ENCODE measurements around the gene SYT17.

SYT17 gene

GRCh38 chr16:19294156-19294649, 126.2 kb downstream of the SYT17 start:
- 0 out of 2 replicates have a peak, but pooled peaks have one; percentile 18 for TF ChIP-seq SIN3A (IDR thresholded peaks at IDR 0.05; ENCODE audit: borderline replicate concordance, insufficient read depth, low read length)
- no peak for TF ChIP-seq FOXP2 (optimal IDR thresholded peaks at IDR 0.05; ENCODE audit: borderline replicate concordance, extremely low read depth, extremely low read length, insufficient read depth)
- TF ChIP-seq POLR2AphosphoS5 (IDR thresholded peaks at IDR 0.05; ENCODE audit: low read depth, low read length) = no peak
- TF ChIP-seq TAF1 (IDR thresholded peaks at IDR 0.05; ENCODE audit: borderline replicate concordance, insufficient read depth, low read length) = no peak
- TF ChIP-seq REST (IDR thresholded peaks at IDR 0.05; ENCODE audit: insufficient read depth in 1 of 2, low read depth in 2 of 2, low read length in 2 of 2) = no peak

- TF ChIP-seq TAF1 (IDR thresholded peaks at IDR 0.05; ENCODE audit: borderline replicate concordance, insufficient read depth, low read length) (no peak), FOXP2 (optimal IDR thresholded peaks at IDR 0.05; ENCODE audit: borderline replicate concordance, extremely low read depth, extremely low read length, insufficient read depth) (no peak), REST (IDR thresholded peaks at IDR 0.05; ENCODE audit: insufficient read depth in 1 of 2, low read depth in 2 of 2, low read length in 2 of 2) (no peak), SIN3A (IDR thresholded peaks at IDR 0.05; ENCODE audit: borderline replicate concordance, insufficient read depth, low read length) (no peak), POLR2AphosphoS5 (IDR thresholded peaks at IDR 0.05; ENCODE audit: low read depth, low read length) (no peak)
Measured at GRCh38 chr16:19295393-19295792, 127.4 kb downstream of the SYT17 start.

- TF ChIP-seq POLR2AphosphoS5 (IDR thresholded peaks at IDR 0.05; ENCODE audit: low read depth, low read length) (no peak), FOXP2 (optimal IDR thresholded peaks at IDR 0.05; ENCODE audit: borderline replicate concordance, extremely low read depth, extremely low read length, insufficient read depth) (no peak), REST (IDR thresholded peaks at IDR 0.05; ENCODE audit: insufficient read depth in 1 of 2, low read depth in 2 of 2, low read length in 2 of 2) (no peak), SIN3A (IDR thresholded peaks at IDR 0.05; ENCODE audit: borderline replicate concordance, insufficient read depth, low read length) (no peak), TAF1 (IDR thresholded peaks at IDR 0.05; ENCODE audit: borderline replicate concordance, insufficient read depth, low read length) (no peak)
Measured at GRCh38 chr16:19297454-19297853, 129.4 kb downstream of the SYT17 start.

GRCh38 chr16:19299565-19299964, 131.5 kb downstream of the SYT17 start:
- TF ChIP-seq TAF1 (IDR thresholded peaks at IDR 0.05; ENCODE audit: borderline replicate concordance, insufficient read depth, low read length) (no peak), REST (IDR thresholded peaks at IDR 0.05; ENCODE audit: insufficient read depth in 1 of 2, low read depth in 2 of 2, low read length in 2 of 2) (no peak), POLR2AphosphoS5 (IDR thresholded peaks at IDR 0.05; ENCODE audit: low read depth, low read length) (no peak), SIN3A (IDR thresholded peaks at IDR 0.05; ENCODE audit: borderline replicate concordance, insufficient read depth, low read length) (no peak), FOXP2 (optimal IDR thresholded peaks at IDR 0.05; ENCODE audit: borderline replicate concordance, extremely low read depth, extremely low read length, insufficient read depth) (no peak)

GRCh38 chr16:19301931-19302330, 133.9 kb downstream of the SYT17 start:
- no peak for TF ChIP-seq TAF1 (IDR thresholded peaks at IDR 0.05; ENCODE audit: borderline replicate concordance, insufficient read depth, low read length)
- no peak for TF ChIP-seq FOXP2 (optimal IDR thresholded peaks at IDR 0.05; ENCODE audit: borderline replicate concordance, extremely low read depth, extremely low read length, insufficient read depth)
- TF ChIP-seq SIN3A (IDR thresholded peaks at IDR 0.05; ENCODE audit: borderline replicate concordance, insufficient read depth, low read length) = no peak
- no peak for TF ChIP-seq REST (IDR thresholded peaks at IDR 0.05; ENCODE audit: insufficient read depth in 1 of 2, low read depth in 2 of 2, low read length in 2 of 2)
- no peak for TF ChIP-seq POLR2AphosphoS5 (IDR thresholded peaks at IDR 0.05; ENCODE audit: low read depth, low read length)
